OCI-LY1 (cell line): Measurements from ENCODE around the gene PHF19.

Source experiments
- H2AFZ ChIP-seq: fragments of 200-600 bp; sonication (generic), shearing (Covaris generic); 2 replicates; pipeline ENCODE4 v1.6.0; 2014; ENCODE audit warnings: antibody characterized with exemption, mild to moderate bottlenecking, low read length
- H3F3A ChIP-seq: fragments of 200-600 bp; sonication (generic), shearing (Covaris generic); 2 replicates; pipeline ENCODE4 v1.6.0; 2014; ENCODE audit warnings: mild to moderate bottlenecking, antibody characterized with exemption, low read length, moderate library complexity; ENCODE audit not compliant: insufficient read depth
- H3K27ac ChIP-seq: fragments of 200-600 bp; sonication (generic); 2 replicates; pipeline ENCODE4 v1.5.1; 2014; ENCODE audit warnings: low read length, mixed run types, mild to moderate bottlenecking, low read depth; ENCODE audit not compliant: poor library complexity, severe bottlenecking
- H3K27me3 ChIP-seq: fragments of 200-600 bp; sonication (generic); 2 replicates; pipeline ENCODE4 v1.6.0; 2014; ENCODE audit warnings: antibody characterized with exemption, mild to moderate bottlenecking, low read length, moderate library complexity; ENCODE audit not compliant: insufficient read depth
- H3K36me3 ChIP-seq: fragments of 200-600 bp; sonication (generic); 2 replicates; pipeline ENCODE4 v1.6.1; 2014; ENCODE audit warnings: mild to moderate bottlenecking, antibody characterized with exemption, low read length, moderate library complexity, mixed read lengths; ENCODE audit not compliant: insufficient read depth
- H3K4me1 ChIP-seq: fragments of 200-600 bp; sonication (generic); 2 replicates; pipeline ENCODE4 v1.5.1; 2014; ENCODE audit warnings: mild to moderate bottlenecking, low read length, moderate library complexity; ENCODE audit not compliant: insufficient read depth, severe bottlenecking
- H3K4me2 ChIP-seq: fragments of 200-600 bp; sonication (generic), shearing (Covaris generic); 2 replicates; pipeline ENCODE4 v1.6.1; 2014; ENCODE audit warnings: low read length
- H3K4me3 ChIP-seq: fragments of 200-600 bp; sonication (generic); 2 replicates; pipeline ENCODE4 v1.5.1; 2014; ENCODE audit warnings: low read length, low read depth, mild to moderate bottlenecking, mixed read lengths; ENCODE audit not compliant: poor library complexity, severe bottlenecking
- H3K79me2 ChIP-seq: fragments of 200-600 bp; shearing (Covaris generic); 2 replicates; pipeline ENCODE4 v1.6.1; 2016; ENCODE audit warnings: mixed run types, low read length, mixed read lengths; ENCODE audit not compliant: insufficient read depth
- H3K9ac ChIP-seq: fragments of 200-600 bp; sonication (generic), shearing (Covaris generic); 2 replicates; pipeline ENCODE4 v1.6.1; 2014; ENCODE audit warnings: mild to moderate bottlenecking, low read length, mixed read lengths
- H3K9me2 ChIP-seq: fragments of 200-600 bp; sonication (generic), shearing (Covaris generic); 2 replicates; pipeline ENCODE4 v1.6.1; 2014; ENCODE audit warnings: low read depth, mild to moderate bottlenecking, low read length, mixed read lengths
- H3K9me3 ChIP-seq: fragments of 200-600 bp; shearing (Covaris generic); 2 replicates; pipeline ENCODE4 v1.6.1; 2014; ENCODE audit warnings: low read length, mixed read lengths
- H4K20me1 ChIP-seq: fragments of 200-600 bp; sonication (generic), shearing (Covaris generic); 2 replicates; pipeline ENCODE4 v1.6.0; 2016; ENCODE audit warnings: mild to moderate bottlenecking, low read length; ENCODE audit not compliant: insufficient read depth
- CTCF ChIP-seq: fragments of 200-600 bp; sonication (generic), shearing (Covaris generic); IDR thresholded peaks from 2 replicates; pipeline ENCODE4 v1.5.1; 2017; ENCODE audit warnings: mild to moderate bottlenecking, antibody characterized with exemption, low read length, moderate library complexity, mixed read lengths
- EZH2 ChIP-seq: fragments of 200-600 bp; sonication (generic), shearing (Covaris generic); IDR thresholded peaks from 2 replicates; pipeline ENCODE4 v1.8.0; 2017; ENCODE audit warnings: borderline replicate concordance, mixed run types, mild to moderate bottlenecking, antibody characterized with exemption, low read length, moderate library complexity, mixed read lengths

The PHF19 gene

GRCh38 chr9:120855827-120856670 is 20.9 kb downstream of the PHF19 start:
- H3K4me2 ChIP-seq: no peak overlapping the region
- no peak overlapping the region for H2AFZ ChIP-seq
- H3F3A ChIP-seq: no peaks in the 10 kb centered on the region

GRCh38 chr9:120854596-120855327 is 22.2 kb downstream of the PHF19 start:
- H3K4me2 ChIP-seq: no peak overlapping the region
- no peak overlapping the region for H3K4me3 ChIP-seq
- H2AFZ ChIP-seq: no peak overlapping the region
- H3K4me1 ChIP-seq: no peaks in the 10 kb centered on the region
- no peaks in the 10 kb centered on the region for H3F3A ChIP-seq
- H4K20me1 ChIP-seq: no peaks in the 10 kb centered on the region
- H3K36me3 ChIP-seq: peaks cover 65% of the 10 kb centered on the region; the same call in 1 of the 2 replicates
- no peaks in the 10 kb centered on the region for H3K79me2 ChIP-seq
- no peaks in the 10 kb centered on the region for H3K9me3 ChIP-seq
- no peak overlapping the region for H3K9ac ChIP-seq
- TF ChIP-seq EZH2: no peak
- no peak for TF ChIP-seq CTCF
- no peak overlapping the region for H3K27ac ChIP-seq
- H3K9me2 ChIP-seq: no peaks in the 10 kb centered on the region
- no peaks in the 10 kb centered on the region for H3K27me3 ChIP-seq

More at GRCh38 chr9:120855827-120856670, 20.9 kb downstream of the PHF19 start:
- H4K20me1 ChIP-seq: no peaks in the 10 kb centered on the region
- no peaks in the 10 kb centered on the region for H3K9me3 ChIP-seq
- H3K27ac ChIP-seq: no peak overlapping the region
- H3K9ac ChIP-seq: no peak overlapping the region
- H3K36me3 ChIP-seq: peaks cover 70% of the 10 kb centered on the region; the same call in 1 of the 2 replicates
- H3K9me2 ChIP-seq: no peaks in the 10 kb centered on the region
- no peaks in the 10 kb centered on the region for H3K27me3 ChIP-seq
- no peak for TF ChIP-seq CTCF
- TF ChIP-seq EZH2: no peak
- H3K79me2 ChIP-seq: no peaks in the 10 kb centered on the region
- no peak overlapping the region for H3K4me3 ChIP-seq
- no peaks in the 10 kb centered on the region for H3K4me1 ChIP-seq

GRCh38 chr9:120853198-120853597 is 23.8 kb downstream of the PHF19 start:
- H2AFZ ChIP-seq: no peak overlapping the region
- H3K36me3 ChIP-seq: peaks cover 54% of the 10 kb centered on the region; the same call in 1 of the 2 replicates
- no peaks in the 10 kb centered on the region for H4K20me1 ChIP-seq
- no peak overlapping the region for H3K4me2 ChIP-seq
- no peak overlapping the region for H3K9ac ChIP-seq
- H3K9me2 ChIP-seq: no peaks in the 10 kb centered on the region
- H3K27me3 ChIP-seq: no peaks in the 10 kb centered on the region
- no peak for TF ChIP-seq EZH2
- TF ChIP-seq CTCF: no peak
- H3K4me3 ChIP-seq: no peak overlapping the region
- H3K79me2 ChIP-seq: no peaks in the 10 kb centered on the region
- no peak overlapping the region for H3K27ac ChIP-seq
- no peaks in the 10 kb centered on the region for H3F3A ChIP-seq
- no peaks in the 10 kb centered on the region for H3K4me1 ChIP-seq
- no peaks in the 10 kb centered on the region for H3K9me3 ChIP-seq
